A549 treated with DMSO at 1 μM for 4 hours (cell line): ENCODE data around the gene MYL9. TPM values are rescaled to one million over a fixed set of nuclear protein-coding genes. Genes with fewer than 3 reads are reported as not detected.

Experiments
- total RNA-seq: library from RNA; stranded (reverse); fragments of 200-300 nt; extraction: Qiagen RNA extraction; gene quantifications from 5 replicates; pipeline ENCODE4 v1.2.3, GENCODE V29; 2022; ENCODE audit warnings: low read depth

Gene MYL9
- total RNA-seq = 14.6 to 24.4 TPM (median 20.7 TPM) in 5 replicates

GRCh38 chr20:36541227-36541767 is at the start of gene MYL9:
Gene MYL9, plus strand, starts transcription at chr20:36541519. Its CDS starts 3,366 bp downstream, at chr20:36544885.

GRCh38 chr20:36573103-36573797 is 31.9 kb downstream of the MYL9 start, which contains the start of gene TGIF2:
Gene TGIF2, plus strand, starts transcription at chr20:36573597. Its CDS starts 5,178 bp downstream, at chr20:36578775.

Other genes with a start within 250 kb of the MYL9 start
- 57.4 to 76.3 TPM (median 72.7 TPM) in 5 replicates for gene DLGAP4, start 235.2 kb upstream of the MYL9 start, total RNA-seq
- gene TGIF2, start 32.1 kb downstream of the MYL9 start, total RNA-seq = 5.4 to 6.5 TPM (median 6.0 TPM) in 5 replicates
- 213 to 300 TPM (median 259 TPM) in 5 replicates for gene RAB5IF, start 64.3 kb downstream of the MYL9 start, total RNA-seq
- gene SLA2, start 104.7 kb downstream of the MYL9 start, total RNA-seq = 0.03 to 0.04 TPM in 2 of 5 replicates, not detected in the others
- gene NDRG3, start 204.6 kb downstream of the MYL9 start, total RNA-seq = 21.9 to 24.6 TPM (median 24.1 TPM) in 5 replicates
- 23.8 to 28.8 TPM (median 26.9 TPM) in 5 replicates for gene DSN1, start 232.2 kb downstream of the MYL9 start, total RNA-seq